Osteoblast (primary cell): ENCODE results near the gene FIP1L1. TPM values are rescaled to one million over a fixed set of nuclear protein-coding genes. Genes with fewer than 3 reads are reported as not detected.

Experiments used
- DNase-seq: peaks from one replicate; pipeline ENCODE4 v3.0.0; 2011; ENCODE audit warnings: low spot score, mixed read lengths; ENCODE audit not compliant: insufficient read length; ENCODE audit errors: missing footprints
- H2AFZ ChIP-seq: 2 replicates; pipeline ENCODE4 v1.6.0; 2011; ENCODE audit warnings: mild to moderate bottlenecking, low read length
- H3K27ac ChIP-seq: 2 replicates; pipeline ENCODE4 v1.5.1; 2011; ENCODE audit warnings: mild to moderate bottlenecking, low read depth, low read length, moderate library complexity
- H3K27me3 ChIP-seq: 2 replicates; pipeline ENCODE4 v1.6.0; 2012; ENCODE audit warnings: mild to moderate bottlenecking, control low read depth, inconsistent platforms, low read length, moderate library complexity; ENCODE audit not compliant: insufficient read depth
- H3K36me3 ChIP-seq: 2 replicates; pipeline ENCODE4 v1.5.1; 2011; ENCODE audit warnings: mild to moderate bottlenecking, low read length, control low read depth, moderate library complexity; ENCODE audit not compliant: insufficient read depth
- H3K4me1 ChIP-seq: 2 replicates; pipeline ENCODE4 v1.5.1; 2011; ENCODE audit warnings: mild to moderate bottlenecking, low read length, control low read depth, moderate library complexity; ENCODE audit not compliant: insufficient read depth
- H3K4me2 ChIP-seq: 2 replicates; pipeline ENCODE4 v1.6.0; 2011; ENCODE audit warnings: mild to moderate bottlenecking, low read length; ENCODE audit not compliant: insufficient read depth
- H3K4me3 ChIP-seq: fragments of 200-600 bp; sonication (generic); 3 replicates; pipeline ENCODE4 v1.5.1; 2012; ENCODE audit warnings: mild to moderate bottlenecking, low read length, inconsistent platforms; ENCODE audit not compliant: insufficient read depth
- H3K79me2 ChIP-seq: 2 replicates; pipeline ENCODE4 v1.6.0; 2012; ENCODE audit warnings: mild to moderate bottlenecking, low read length, control low read depth, inconsistent platforms; ENCODE audit not compliant: insufficient read depth
- H3K9me3 ChIP-seq: 2 replicates; pipeline ENCODE4 v1.5.1; 2011; ENCODE audit warnings: low read depth, low read length, control low read depth
- H4K20me1 ChIP-seq: 2 replicates; pipeline ENCODE4 v1.6.0; 2012; ENCODE audit warnings: mild to moderate bottlenecking, low read length, control low read depth; ENCODE audit not compliant: insufficient read depth
- total RNA-seq: library from RNA; depleted of rRNA; stranded (reverse); fragments of >200 nt; gene quantifications from 2 replicates; pipeline ENCODE4 v1.2.3, GENCODE V29; 2012
- TF ChIP-seq, protein P1 (sequence below): IDR thresholded peaks from 2 replicates; pipeline ENCODE4 v1.5.1; 2011; ENCODE audit warnings: mild to moderate bottlenecking, low read depth, low read length, moderate library complexity; ENCODE audit errors: extremely low read depth

FIP1L1 gene
- total RNA-seq, 1 donor: 78.2 TPM

DNA sequence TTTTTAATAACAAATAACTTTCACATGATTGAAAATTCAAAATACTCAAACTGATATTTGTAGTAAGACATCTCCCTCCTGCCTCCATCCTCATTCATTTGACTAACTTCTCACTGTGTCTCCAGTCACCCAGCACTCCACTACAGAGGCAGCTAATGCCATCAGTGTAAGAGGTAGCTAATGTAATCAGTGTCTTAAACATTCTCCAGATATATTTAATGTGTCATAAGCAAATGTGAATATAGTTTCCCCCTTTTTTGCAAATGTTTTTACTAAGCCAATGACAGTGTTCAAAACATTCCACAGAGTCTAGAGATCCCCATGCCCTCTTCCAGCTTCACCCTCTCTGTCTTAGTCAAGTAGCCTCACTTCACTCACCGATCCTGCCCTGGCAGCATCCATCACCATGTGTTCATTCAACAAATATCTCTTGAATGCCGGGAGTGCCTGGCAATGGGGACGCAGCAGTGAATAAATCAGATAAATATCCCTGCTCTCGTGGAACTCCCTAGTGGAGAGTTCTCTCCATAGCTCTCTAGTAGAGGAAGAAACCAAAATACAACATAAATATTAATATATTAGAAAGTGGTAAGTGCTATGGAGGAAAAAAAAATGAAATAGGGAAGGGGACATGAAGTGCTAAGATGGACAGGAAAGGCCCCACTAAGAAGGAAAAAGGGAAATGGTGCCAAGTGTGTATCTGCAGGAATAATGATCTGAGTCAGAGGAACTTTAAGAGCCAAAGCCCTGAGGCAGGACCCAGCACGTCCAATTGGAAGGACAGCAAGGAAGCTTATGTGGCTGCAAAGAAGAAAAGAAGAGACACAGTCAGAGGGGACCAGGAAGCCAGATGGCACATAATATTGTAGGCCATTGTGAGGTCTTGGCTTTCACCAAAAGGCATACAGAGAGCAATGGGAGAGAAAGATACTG lies 30.3 kb upstream of the FIP1L1 start:
- Histone ChIP-seq H3K27ac (peak overlapping the region; percentile 29), H2AFZ (peak overlapping the region; percentile 11), H3K4me1 (peaks cover 14% of the 10 kb centered on the region), H3K4me3 (no peak overlapping the region), H3K36me3 (peaks cover 16% of the 10 kb centered on the region), H4K20me1 (no peaks in the 10 kb centered on the region), H3K4me2 (peak overlapping the region; percentile 47), H3K79me2 (peaks cover 32% of the 10 kb centered on the region), H3K27me3 (no peaks in the 10 kb centered on the region), H3K9me3 (no peaks in the 10 kb centered on the region)
- peak; percentile 89 for DNase-seq
- TF ChIP-seq, protein P1, sequence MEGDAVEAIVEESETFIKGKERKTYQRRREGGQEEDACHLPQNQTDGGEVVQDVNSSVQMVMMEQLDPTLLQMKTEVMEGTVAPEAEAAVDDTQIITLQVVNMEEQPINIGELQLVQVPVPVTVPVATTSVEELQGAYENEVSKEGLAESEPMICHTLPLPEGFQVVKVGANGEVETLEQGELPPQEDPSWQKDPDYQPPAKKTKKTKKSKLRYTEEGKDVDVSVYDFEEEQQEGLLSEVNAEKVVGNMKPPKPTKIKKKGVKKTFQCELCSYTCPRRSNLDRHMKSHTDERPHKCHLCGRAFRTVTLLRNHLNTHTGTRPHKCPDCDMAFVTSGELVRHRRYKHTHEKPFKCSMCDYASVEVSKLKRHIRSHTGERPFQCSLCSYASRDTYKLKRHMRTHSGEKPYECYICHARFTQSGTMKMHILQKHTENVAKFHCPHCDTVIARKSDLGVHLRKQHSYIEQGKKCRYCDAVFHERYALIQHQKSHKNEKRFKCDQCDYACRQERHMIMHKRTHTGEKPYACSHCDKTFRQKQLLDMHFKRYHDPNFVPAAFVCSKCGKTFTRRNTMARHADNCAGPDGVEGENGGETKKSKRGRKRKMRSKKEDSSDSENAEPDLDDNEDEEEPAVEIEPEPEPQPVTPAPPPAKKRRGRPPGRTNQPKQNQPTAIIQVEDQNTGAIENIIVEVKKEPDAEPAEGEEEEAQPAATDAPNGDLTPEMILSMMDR: peak; percentile 28

DNA sequence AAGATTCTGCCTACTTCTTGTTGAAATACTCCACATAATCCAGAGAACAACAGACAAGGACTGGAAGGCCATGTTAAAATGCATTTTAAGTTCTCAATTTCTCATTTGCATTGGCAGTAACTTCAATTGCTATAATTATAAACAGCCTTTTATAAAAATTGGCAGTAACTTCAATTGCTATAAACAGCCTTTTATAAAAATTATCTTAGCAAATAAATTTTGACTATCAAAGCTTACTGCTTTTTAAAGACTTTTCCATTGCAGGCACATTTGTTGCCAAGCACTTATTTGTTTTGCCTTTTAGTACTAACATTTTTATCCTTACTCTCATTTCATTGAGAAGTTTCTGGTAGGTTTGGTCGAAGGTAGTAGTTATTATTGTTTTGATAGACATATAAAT lies 29.4 kb upstream of the FIP1L1 start:
- peaks cover 32% of the 10 kb centered on the region for H3K79me2 ChIP-seq
- H4K20me1 ChIP-seq: no peaks in the 10 kb centered on the region
- TF ChIP-seq, protein P1: no peak
- H3K27me3 ChIP-seq: no peaks in the 10 kb centered on the region
- H3K9me3 ChIP-seq: no peaks in the 10 kb centered on the region
- H3K36me3 ChIP-seq: peaks cover 23% of the 10 kb centered on the region
- H3K4me2 ChIP-seq: no peak overlapping the region
- H2AFZ ChIP-seq: no peak overlapping the region
- peaks cover 14% of the 10 kb centered on the region for H3K4me1 ChIP-seq
- no peak for DNase-seq
- H3K4me3 ChIP-seq: no peak overlapping the region
- H3K27ac ChIP-seq: peak overlapping the region; percentile 29

DNA sequence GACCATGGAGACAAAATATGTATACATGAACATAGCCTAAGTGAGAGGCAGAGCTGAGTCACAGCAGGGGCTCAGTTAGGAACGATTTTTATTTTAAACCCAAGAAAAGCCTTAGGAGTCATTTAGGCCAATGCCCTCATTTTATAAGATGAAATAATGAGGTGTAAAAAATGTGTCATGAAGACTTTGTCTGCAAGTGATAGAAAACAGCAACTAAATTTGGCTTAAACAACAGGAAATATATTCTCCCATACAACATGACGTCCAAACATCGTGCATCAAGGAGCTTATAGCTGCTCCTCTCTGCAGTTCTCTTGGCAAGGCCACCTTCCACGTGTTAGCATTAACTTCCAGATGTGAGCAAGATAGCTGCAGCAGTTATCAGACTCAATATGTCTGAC lies 28.4 kb upstream of the FIP1L1 start:
- Histone ChIP-seq H3K9me3 (no peaks in the 10 kb centered on the region), H3K4me3 (no peak overlapping the region), H3K4me2 (no peak overlapping the region), H3K36me3 (peaks cover 23% of the 10 kb centered on the region), H3K27me3 (no peaks in the 10 kb centered on the region), H3K79me2 (peaks cover 36% of the 10 kb centered on the region), H2AFZ (no peak overlapping the region), H3K4me1 (peaks cover 14% of the 10 kb centered on the region), H3K27ac (no peak overlapping the region), H4K20me1 (no peaks in the 10 kb centered on the region)
- TF ChIP-seq, protein P1: no peak
- DNase-seq: no peak

DNA sequence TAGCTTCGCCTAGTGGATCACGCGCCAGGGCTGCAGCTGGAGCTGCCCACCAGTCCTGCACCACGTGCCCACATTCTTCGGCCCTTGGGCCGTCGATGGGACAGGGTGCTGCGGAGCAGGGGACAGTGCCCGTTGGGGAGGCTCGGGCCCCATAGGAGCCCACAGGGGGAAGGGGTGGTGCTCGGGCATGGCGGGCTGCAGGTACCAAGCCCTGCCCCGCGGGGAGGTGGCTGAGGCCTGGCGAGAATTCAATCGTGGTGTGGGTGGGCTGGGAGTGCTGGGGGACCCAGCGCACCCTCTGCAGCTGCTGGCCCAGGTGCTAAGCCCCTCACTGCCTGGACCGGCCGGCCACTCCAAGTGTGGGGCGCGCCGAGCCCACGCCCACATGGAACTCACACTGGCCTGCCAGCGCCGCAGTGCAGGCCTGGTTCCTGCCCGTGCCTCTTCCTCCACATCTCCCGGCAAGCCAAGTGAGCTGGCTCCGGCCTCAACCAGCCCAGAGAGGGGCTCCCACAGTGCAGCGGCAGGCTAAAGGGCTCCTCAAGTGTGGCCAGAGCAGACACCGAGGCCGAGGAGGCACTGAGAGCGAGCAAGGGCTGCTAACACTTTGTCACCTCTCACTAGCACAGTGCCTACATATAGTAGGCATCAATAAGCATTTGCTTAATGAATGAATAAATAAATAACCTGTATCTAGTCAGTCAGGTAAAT lies 23.3 kb upstream of the FIP1L1 start:
- Histone ChIP-seq H3K4me2 (no peak overlapping the region), H3K36me3 (peaks cover 18% of the 10 kb centered on the region), H3K4me1 (peaks cover 5% of the 10 kb centered on the region), H3K79me2 (peaks cover 61% of the 10 kb centered on the region), H3K4me3 (no peak overlapping the region), H3K27ac (no peak overlapping the region), H3K9me3 (no peaks in the 10 kb centered on the region), H2AFZ (no peak overlapping the region), H3K27me3 (no peaks in the 10 kb centered on the region), H4K20me1 (no peaks in the 10 kb centered on the region)
- TF ChIP-seq, protein P1: no peak
- DNase-seq: no peak
